HCT116 (cell line): ENCODE results near the gene ATPAF1.

ENCODE experiments used
- ATF3 ChIP-seq: IDR thresholded peaks from 2 replicates; pipeline ENCODE4 v1.6.1; 2012
- CTCF ChIP-seq, 3 experiments: fragments of 200-600 bp in 1 of 3; sonication (generic) in 1 of 3; IDR thresholded peaks in 2 of 3; conservative IDR thresholded peaks in 1 of 3; 2 replicates each; pipeline ENCODE4 v1.5.1; 2012 to 2017; ENCODE audit warnings: low read depth in 2 of 3, low read length in 2 of 3, antibody characterized with exemption in 1 of 3, borderline replicate concordance in 1 of 3, control low read depth in 1 of 3, mild to moderate bottlenecking in 1 of 3, mixed read lengths in 1 of 3, mixed run types in 1 of 3, moderate library complexity in 1 of 3; ENCODE audit not compliant: insufficient read depth in 1 of 3
- EGR1 ChIP-seq: IDR thresholded peaks from 2 replicates; pipeline ENCODE4 v1.6.1; 2012; ENCODE audit warnings: low read depth
- EZH2 ChIP-seq: fragments of 200-600 bp; sonication (generic); IDR thresholded peaks from 2 replicates; pipeline ENCODE4 v1.6.1; 2017; ENCODE audit warnings: antibody characterized with exemption, mixed run types
- JUND ChIP-seq: IDR thresholded peaks from 2 replicates; pipeline ENCODE4 v1.6.1; 2012
- MAX ChIP-seq: IDR thresholded peaks from 2 replicates; pipeline ENCODE4 v1.6.1; 2012
- POLR2A ChIP-seq: IDR thresholded peaks from 2 replicates; pipeline ENCODE4 v1.7.0; 2011; ENCODE audit warnings: borderline replicate concordance; ENCODE audit not compliant: insufficient read depth, insufficient read length; ENCODE audit errors: extremely low read depth
- POLR2AphosphoS5 ChIP-seq: IDR thresholded peaks from 2 replicates; pipeline ENCODE4 v1.6.1; 2011; ENCODE audit warnings: mild to moderate bottlenecking, low read depth, low read length, moderate library complexity
- RAD21 ChIP-seq: IDR thresholded peaks from 2 replicates; pipeline ENCODE4 v1.6.1; 2012; ENCODE audit warnings: low read depth, mild to moderate bottlenecking
- REST ChIP-seq: IDR thresholded peaks from 2 replicates; pipeline ENCODE4 v1.6.1; 2012; ENCODE audit warnings: low read depth
- SP1 ChIP-seq: IDR thresholded peaks from 2 replicates; pipeline ENCODE4 v1.6.1; 2012; ENCODE audit warnings: low read depth

GRCh38 chr1:46623743-46624644 lies 44.2 kb downstream of the ATPAF1 start:
- TF ChIP-seq CTCF (IDR thresholded peaks at IDR 0.05 in 2 of 3, conservative IDR thresholded peaks at IDR 0.05 in 1 of 3; ENCODE audit: borderline replicate concordance in 1 of 3, insufficient read depth in 1 of 3, low read depth in 2 of 3, low read length in 2 of 3) (no peak), REST (no peak), JUND (no peak), POLR2A (no peak), EGR1 (no peak), ATF3 (no peak), SP1 (no peak), RAD21 (no peak), MAX (no peak), POLR2AphosphoS5 (no peak), EZH2 (no peak)
